ENCODE data around the gene OXNAD1. TPM values are rescaled to one million over a fixed set of nuclear protein-coding genes. Genes with fewer than 3 reads are reported as not detected.

OXNAD1 gene
- total and polyA plus RNA-seq, 2 of the 13 experiments (the other 11 are each of a cell fraction or from before 2014, with no cell fraction given), result 9.9 to 18.8 TPM

DNA sequence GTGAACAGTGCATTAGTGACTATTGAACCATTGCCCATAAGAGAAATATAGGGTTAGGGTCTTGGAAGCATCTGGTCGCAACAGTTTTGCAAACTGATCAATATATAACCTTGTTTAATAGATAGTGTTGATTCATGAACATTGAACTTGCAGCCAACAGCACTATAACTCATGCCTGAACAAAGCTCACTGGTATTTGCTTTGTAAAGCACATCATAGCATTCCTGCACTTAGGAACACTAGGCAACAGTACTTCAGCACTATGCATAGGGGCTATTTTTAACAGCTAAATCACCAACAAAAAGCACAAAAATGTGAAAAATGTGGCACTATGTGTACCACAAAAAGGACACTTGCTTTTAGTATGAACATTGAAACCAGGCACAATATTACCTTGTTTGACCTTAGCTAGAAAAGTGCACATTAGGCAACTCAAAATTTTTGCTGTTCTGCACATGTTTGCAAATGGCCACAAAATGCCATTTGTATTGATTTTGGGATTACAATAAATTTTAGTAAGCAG is 68.0 kb downstream of the OXNAD1 start (continued):
- TF ChIP-seq ZBTB2 (CRISPR knock-in tag; IDR thresholded peaks at IDR 0.05; ENCODE audit: low read depth) (no peak), MBD4 (IDR thresholded peaks at IDR 0.05; ENCODE audit: borderline replicate concordance, low read length) (no peak), ZNF136 (CRISPR knock-in tag; IDR thresholded peaks at IDR 0.05; ENCODE audit: low read depth) (no peak), ZNF496 (CRISPR knock-in tag; IDR thresholded peaks at IDR 0.05; ENCODE audit: insufficient replicate concordance) (no peak), ZNF790 (CRISPR knock-in tag; IDR thresholded peaks at IDR 0.05; ENCODE audit: borderline replicate concordance) (no peak), KLF12 (CRISPR knock-in tag; IDR thresholded peaks at IDR 0.05; ENCODE audit: borderline replicate concordance) (no peak), SP5 (CRISPR knock-in tag; IDR thresholded peaks at IDR 0.05; ENCODE audit: borderline replicate concordance, low read depth) (no peak), NFE2 (CRISPR knock-in tag; IDR thresholded peaks at IDR 0.05) (no peak), ZNF569 (CRISPR knock-in tag; IDR thresholded peaks at IDR 0.05; ENCODE audit: borderline replicate concordance) (no peak), ZNF672 (CRISPR knock-in tag; IDR thresholded peaks at IDR 0.05) (no peak), ZNF513 (CRISPR knock-in tag; conservative IDR thresholded peaks at IDR 0.05) (no peak), KLF15 (CRISPR knock-in tag; IDR thresholded peaks at IDR 0.05; ENCODE audit: borderline replicate concordance) (no peak), FOXM1 (CRISPR knock-in tag; IDR thresholded peaks at IDR 0.05) (no peak), ZNF451 (CRISPR knock-in tag; IDR thresholded peaks at IDR 0.05) (no peak), ZNF570 (CRISPR knock-in tag; IDR thresholded peaks at IDR 0.05; ENCODE audit: borderline replicate concordance) (no peak), ATF7 (IDR thresholded peaks at IDR 0.05) (peak; percentile 56), ATF7 (CRISPR knock-in tag; IDR thresholded peaks at IDR 0.05) (no peak), ZNF7 (CRISPR knock-in tag; IDR thresholded peaks at IDR 0.05) (no peak), MAFF (IDR thresholded peaks at IDR 0.05; ENCODE audit: low read depth, low read length) (peak; percentile 77), ZNF3 (CRISPR knock-in tag; IDR thresholded peaks at IDR 0.05) (no peak), ZNF770 (CRISPR knock-in tag; IDR thresholded peaks at IDR 0.05) (no peak), PRPF4 (IDR thresholded peaks at IDR 0.05; ENCODE audit: low read depth, low read length, poor library complexity, severe bottlenecking) (no peak)
- TF ChIP-seq, protein P1, sequence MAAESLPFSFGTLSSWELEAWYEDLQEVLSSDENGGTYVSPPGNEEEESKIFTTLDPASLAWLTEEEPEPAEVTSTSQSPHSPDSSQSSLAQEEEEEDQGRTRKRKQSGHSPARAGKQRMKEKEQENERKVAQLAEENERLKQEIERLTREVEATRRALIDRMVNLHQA (CRISPR knock-in tag; IDR thresholded peaks at IDR 0.05), result no peak
- TF ChIP-seq, protein P2, sequence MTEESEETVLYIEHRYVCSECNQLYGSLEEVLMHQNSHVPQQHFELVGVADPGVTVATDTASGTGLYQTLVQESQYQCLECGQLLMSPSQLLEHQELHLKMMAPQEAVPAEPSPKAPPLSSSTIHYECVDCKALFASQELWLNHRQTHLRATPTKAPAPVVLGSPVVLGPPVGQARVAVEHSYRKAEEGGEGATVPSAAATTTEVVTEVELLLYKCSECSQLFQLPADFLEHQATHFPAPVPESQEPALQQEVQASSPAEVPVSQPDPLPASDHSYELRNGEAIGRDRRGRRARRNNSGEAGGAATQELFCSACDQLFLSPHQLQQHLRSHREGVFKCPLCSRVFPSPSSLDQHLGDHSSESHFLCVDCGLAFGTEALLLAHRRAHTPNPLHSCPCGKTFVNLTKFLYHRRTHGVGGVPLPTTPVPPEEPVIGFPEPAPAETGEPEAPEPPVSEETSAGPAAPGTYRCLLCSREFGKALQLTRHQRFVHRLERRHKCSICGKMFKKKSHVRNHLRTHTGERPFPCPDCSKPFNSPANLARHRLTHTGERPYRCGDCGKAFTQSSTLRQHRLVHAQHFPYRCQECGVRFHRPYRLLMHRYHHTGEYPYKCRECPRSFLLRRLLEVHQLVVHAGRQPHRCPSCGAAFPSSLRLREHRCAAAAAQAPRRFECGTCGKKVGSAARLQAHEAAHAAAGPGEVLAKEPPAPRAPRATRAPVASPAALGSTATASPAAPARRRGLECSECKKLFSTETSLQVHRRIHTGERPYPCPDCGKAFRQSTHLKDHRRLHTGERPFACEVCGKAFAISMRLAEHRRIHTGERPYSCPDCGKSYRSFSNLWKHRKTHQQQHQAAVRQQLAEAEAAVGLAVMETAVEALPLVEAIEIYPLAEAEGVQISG (CRISPR knock-in tag; IDR thresholded peaks at IDR 0.05), result no peak

Measured in HepG2 (cell line).